Activated gamma-delta T cell treated with anti-CD3 and anti-CD28 coated beads, Interleukin-2, amount 50 U/mL, for 16 hours (primary cell): ENCODE results near the gene ATRN.

Source experiments
- DNase-seq: peaks from one replicate; pipeline ENCODE4 v3.0.0-alpha.2; 2020; ENCODE audit warnings: low read depth

The ATRN gene

DNA sequence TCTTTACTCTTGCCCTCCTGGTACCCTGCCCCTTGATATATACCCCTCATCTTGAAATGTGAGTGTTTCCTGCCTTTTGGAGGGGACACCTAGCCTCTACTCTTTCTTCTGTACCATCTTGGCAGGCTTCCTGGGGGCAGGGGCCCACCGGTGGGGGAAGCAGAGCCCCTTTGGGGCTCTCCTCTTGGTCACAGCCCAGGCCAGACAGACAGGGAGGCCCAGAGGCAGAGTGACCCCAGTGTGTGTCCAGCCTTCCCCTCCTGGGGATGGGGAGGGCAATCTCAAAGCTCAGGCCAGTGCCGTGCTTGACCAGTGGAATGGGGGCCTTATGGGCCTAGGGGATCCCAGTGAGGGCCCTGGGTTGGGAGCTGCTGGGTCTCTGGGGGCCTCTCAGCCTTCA is 207.4 kb downstream of the ATRN start:
- no peak for DNase-seq

DNA sequence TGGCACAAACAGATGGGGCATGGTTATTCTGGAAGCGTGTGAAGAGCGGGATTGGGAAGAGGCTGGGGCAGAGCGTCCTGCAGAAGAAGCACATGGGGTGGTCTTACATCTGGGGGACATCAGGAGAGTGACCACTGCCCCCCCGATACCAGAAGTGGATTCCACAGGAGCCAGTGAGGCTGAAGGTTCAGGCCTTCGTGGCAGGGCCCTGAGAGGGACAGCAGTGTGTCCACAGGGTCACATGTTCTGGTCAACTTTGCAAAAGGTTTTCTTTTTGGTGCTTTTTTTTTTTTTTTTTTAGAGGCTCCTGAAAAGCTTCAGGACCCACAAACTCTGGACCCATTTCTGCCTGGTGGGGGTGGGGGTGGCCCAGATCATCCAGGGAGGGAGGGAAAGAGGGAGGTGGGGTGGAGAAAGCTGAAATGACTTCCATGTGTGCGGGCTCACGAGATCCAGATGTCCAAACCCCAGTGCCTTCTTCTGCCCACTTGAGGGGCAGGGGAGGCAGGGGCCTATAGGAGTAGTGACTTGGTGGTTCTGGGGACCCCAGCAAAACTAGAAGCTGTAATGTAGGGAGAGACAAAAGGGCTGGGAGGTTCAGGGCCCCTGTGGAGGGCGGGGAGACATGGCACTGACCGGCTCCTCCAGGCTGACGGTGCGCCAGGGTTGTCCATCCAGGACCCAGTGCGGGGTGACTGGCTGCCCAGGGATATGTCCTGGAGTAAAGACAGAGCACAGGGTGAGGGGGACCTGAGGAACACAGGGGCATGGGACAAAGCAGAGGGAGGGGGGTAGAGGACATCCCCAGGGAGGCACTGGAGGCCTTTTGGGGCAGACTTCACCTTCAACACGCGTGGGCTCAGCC is 208.3 kb downstream of the ATRN start:
- DNase-seq, result no peak

DNA sequence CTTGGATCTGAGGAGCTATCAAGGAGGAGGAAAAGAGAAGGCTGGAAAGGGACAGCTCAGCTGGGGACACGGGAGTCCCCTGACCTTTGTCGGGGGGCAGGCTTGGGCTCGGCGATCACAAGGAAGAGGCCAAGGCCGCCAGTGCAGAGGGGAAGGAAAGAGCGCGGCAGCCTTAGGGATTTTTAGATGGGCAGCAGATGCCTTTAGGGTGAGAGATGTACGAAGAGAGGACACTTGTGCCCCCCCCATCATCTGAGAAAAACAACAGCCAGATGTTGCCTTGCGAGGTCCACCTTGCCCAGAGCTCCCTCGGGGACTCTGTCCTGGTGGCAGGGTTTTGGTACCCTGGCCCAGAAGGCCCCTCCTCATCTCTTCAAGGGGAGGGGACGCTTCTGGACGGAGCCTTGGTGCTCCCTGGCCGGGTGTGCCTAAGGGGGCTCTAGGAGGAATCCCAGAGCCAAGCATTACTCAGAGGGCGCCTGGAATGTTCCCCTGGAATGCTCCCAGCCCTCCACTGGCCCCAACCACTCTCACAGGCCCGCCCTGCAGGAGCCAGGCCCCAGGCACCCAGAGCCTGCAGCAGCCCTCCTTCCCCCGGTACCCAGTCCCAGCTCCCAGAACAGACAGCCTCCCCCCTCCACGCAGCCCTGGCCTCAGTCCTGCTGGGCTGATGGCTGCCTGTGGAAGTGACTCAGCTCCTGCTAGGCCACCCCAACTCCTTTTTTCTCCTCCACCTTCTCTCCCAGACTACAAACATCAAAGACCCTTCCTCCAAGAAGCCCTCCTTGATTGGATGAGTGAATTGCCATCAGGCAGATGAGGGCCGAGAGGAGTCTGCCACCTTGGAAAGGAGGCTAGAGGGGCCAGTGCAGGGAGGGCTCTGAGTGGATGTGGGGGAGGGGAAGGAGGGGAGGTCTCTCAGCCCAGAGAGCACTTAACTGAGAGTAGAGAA is 209.2 kb downstream of the ATRN start:
- DNase-seq, result no peak

DNA sequence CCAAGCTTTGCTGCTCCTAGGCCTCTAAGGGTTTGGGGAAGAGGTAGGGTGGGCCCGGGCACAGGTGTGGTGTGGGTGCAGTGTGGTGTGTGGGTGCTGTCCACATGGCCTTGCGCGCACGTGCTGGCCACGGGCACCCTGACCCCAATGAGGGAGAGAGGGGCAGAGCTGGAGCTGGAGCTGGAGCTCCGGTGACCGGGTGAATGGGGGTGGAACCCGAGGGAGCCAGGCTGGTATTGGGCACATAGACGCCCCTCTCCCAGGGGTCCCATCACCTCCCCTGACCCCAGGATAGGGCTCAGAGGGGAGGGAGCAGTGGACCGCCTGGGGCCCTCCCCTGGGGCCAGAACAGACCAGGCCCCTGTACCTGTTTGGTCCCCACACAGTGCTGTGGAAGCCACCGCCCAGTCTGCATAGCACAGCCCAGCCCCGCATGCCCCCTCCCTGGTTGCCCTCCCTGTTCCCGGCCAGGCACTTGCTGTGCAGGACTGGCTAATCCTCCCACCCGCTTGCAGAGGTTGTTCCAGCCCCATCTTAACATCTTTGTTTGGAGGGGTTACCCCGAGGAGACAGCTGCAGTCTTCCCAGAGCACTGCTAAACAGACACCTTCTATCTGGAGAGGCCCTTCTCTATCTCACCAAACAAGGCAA is 210.0 kb downstream of the ATRN start:
- DNase-seq, result no peak

DNA sequence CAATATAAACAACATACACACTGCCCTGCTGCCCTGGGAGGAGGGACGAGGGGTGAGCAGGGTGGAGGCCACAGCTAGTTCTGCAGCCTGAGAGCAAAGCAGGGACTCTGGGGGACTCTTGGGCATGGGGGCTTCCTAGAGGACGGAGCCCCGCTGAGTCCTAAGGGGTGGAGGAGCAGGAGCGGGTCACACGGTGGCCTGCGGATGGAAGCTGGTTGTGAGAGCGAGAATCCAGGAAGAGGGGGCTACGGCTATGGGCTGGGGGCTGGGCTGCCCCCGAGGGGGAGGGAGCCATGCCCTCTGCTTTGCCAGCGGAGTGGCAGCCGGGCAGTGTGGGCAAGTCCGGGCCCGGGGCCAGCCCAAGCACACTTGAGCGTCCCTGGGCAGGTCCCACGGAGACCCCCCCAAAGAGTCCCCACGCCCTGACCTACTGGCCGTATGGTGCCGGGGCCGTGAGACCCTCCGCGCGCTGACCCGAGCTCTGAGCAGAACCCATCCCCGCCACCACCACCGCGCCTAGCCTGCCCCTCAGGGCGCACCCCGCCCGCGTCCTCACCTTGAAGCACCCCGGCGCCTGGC is 210.6 kb downstream of the ATRN start:
- no peak for DNase-seq

DNA sequence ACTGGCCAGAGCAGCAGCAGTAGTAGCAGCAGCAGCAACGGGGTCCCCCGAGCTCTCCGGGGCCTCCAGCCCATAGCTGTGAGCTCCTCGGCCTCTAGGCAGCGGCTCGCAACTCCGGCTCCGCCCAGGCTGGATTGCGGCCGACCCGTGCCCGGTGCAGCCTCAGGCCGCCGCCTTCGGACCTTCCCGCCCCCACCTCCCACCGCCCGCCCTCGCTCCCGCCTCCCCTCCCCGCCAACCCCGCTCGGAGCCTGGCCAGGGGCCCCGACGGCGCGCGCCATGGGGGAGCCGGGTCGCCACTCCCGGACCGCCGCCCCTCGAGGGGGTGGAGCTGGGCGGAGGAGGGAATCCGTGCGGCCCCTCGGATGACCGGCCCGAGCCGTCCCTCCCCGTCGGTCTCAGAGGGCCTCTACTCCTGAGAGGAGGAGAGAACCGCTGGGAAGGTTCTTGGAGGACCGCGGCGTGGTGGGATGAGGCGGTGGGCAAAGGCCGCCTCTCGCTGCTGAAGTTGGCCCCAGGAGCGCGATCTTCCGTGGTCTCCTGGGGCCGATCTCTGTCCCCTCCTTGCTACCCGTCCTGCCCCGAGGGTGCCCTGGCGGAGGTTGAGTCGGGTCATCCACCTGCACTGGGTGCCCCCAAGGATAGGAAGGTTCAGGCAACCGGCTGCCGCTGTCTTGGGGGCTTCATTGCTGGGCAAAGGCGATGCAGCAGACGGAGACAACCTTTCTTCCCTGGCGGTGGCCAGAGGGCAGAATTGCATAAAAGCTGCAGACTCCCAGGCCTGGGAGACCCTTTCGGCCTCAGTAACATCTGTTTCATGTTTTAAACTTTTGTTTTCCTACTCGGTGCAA is 211.3 kb downstream of the ATRN start, which contains the start of gene ADAM33:
ADAM33 (minus strand) TSS at position 80 of the 851 bp plus-strand sequence; CDS start at position 74, 6 bp downstream.
- DNase-seq, result no peak

DNA sequence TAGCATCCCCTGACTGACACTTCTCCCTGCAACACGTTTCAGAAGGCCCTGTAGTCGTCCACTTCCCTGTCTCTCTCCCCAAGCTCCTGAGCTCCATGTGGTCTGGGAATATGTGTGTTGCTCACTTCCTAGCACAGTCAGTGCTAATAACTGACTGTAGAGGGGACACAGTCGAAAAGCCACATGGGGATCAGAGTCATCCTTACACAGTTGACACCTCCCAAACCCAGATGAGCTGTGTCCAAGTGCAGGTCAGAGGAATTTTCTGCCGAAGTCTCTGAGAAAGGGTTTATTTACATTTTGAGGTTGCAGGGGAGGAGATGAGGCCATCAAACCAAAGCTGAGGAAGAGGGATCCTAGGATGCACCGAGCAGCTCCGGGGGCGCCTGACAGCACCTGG is 214.5 kb downstream of the ATRN start:
- DNase-seq, result no peak

DNA sequence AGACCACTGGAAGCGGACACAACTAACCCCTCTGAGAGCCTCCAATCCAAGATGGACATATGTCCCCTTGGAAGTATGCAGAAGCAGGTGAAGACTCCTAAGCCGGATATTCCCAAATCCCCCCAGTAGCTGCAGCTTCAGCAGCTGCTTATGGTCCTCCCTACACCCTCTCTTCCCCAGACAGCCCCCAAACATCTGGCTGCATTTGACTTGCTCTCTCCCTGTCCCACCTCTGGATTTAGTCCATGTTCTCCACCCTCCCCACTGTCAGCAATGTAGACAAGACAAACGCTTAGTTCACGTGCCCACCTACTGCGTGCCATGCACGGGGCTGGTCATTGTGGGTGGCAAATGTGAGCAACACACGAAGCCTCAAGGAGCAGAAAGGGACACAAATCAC is 215.6 kb downstream of the ATRN start:
- no peak for DNase-seq

DNA sequence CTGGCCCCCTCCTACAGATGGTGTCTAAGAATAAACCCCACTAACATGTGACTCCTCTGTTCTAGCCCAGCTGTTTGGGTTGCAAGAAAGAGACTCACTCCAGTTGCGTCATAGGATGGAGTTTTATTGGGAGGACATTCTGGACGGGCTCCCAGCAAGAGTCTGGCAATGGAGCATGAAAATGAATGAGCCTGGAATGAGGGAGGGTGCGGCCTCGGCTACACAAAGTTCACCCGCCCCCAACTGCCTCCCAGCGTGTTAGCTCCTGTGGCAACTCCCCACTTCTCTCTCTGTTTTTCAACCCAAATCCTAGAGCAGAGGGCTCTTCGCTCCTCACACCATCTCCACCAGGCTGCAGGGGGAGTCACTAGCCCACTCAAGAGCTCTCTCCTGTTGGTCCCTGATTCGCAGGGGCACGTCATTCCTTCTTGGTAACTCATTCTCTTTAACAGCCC is 216.1 kb downstream of the ATRN start:
- DNase-seq, result no peak

DNA sequence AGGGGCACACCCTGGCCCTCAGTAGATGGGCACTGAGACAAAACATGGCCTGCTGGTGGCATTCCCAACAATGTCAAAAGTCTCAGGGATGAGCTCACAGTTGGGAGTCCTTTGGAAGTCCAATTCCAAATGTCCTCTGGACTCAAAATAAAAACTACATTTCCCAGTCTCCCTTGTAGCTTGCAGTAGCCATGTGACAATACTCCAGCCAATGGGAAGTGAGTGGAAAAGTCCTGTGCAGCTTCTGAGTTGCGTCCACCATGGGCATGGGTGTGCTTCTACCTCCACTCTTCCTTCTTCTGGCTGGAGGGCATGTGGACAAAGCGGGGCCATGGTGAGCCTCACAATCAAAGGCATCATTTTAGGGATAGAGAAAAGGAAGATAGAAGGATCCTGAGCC is 216.8 kb downstream of the ATRN start:
- DNase-seq, result no peak

DNA sequence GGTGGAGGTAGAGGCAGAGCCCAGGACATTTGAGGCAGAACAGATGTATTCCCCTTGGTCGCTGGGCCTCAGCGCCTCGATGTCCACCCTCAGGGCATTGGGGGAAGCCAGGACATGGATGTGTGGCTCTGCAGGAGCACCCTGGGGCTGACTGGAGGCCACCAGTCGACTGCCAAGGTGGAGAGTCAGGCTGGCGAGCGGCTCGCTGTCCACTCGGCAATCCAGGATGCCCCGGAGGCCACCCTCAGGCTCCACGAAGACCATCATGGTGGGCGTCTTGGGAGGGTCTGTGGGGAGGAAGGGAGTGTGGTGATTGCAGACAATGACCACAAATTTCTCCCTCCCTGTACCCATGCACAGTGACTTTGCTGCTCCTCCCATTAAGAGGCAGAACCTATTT is 219.2 kb downstream of the ATRN start:
- DNase-seq, result no peak

DNA sequence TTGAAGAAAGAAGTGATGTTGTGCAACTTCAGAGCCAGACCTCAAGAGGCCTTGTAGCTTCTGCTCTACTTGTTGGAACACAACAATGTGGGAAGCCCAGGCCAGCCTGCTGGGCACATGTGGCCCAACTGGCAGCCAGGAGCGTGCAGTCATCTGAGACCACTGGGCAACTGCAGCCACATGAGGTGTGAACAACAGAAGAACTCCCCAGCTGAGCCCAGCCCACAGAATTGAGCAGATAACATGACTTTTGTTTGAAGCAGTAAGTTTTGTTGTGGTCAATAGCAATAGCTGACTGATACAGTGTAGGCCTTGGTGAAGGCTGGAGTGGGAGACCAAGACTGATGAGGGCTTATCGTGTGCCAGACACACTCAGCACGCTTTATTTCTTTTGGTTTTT is 219.6 kb downstream of the ATRN start:
- no peak for DNase-seq

DNA sequence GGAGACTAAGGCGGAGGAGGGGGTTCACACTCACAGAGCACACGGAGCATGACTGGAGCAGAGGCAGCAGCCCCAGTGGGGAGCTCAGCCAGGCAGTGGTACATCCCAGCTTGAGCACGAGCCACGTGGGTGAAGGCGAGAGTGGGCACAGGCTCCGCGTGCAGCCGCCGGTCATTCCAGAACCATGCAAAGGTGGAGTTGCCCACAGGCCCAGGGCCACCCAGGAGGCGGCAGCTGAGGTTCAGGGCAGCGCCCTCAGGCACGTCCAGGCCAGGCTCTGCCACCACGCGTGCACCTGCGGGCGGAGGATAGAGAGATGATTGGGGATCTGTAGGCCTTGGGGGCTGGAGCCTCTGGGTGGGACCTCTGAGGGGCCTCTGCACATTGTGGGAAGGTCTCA is 220.5 kb downstream of the ATRN start:
- DNase-seq, result no peak

DNA sequence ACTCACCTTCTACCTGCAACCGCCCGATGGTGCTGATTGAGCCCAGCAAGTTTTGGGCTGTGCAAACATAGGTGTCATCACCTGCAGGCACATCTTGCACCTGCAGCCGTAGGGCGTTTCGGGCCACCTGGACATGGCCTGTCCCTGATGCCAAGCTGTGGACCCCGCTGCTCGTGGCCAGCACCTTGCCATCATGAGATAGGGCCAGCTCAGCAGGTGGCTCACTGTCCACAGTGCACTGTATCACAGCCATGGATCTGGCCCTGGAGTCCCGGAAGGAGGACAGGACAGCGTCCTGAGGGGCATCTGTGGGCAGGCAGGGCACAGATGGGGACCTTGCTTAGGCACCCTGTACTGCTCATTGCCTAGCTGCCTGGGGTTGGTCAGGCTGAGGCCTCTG is 221.1 kb downstream of the ATRN start:
- DNase-seq, result no peak

DNA sequence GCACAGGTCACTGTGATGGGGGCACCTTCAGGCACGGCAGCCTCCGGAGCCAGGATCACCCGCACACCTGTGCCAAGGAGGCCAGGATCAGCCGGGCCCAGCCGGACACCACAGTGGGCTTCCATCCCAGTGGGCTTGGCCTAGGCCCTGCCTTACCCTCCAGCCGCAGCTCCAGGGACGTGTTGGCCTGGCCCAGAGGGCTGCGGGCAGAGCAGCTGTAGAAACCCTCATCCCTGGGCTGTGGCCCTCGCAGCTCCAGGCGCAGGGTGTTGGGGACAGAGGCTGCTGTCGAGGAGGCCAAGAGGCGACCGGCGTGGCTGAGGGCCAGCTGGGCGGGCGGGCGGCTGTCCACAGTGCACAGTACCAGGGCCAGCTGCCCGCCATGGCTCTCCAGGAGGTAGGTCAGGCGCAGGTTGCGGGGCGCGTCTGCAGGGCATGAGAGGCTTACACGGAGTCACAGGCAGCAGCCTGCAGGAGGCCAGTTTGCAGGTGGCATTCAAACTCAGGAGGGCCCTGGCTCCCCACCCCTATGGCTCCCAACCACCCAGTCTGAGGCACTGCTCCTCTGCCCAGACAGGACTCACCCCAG is 222.0 kb downstream of the ATRN start:
- DNase-seq, result no peak

DNA sequence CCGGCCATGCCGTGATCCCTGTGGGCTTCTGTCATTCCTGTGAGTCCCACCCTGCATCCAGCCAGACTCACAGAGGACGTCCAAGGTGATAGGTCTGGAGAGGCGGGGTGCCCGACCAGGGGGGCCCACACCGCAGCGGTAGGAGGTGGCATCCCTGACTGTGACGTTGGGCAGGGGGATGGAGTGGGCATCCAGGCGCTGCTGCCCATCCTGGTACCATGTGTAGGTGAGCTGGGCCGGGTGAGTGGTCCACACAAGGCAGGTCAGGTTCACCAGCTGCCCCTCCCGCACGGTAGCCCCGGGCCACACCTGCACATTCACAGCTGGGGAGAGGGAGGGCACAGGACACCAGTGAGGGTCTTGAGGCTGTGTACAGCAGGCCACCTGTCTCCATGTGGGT is 222.6 kb downstream of the ATRN start:
- no peak for DNase-seq

DNA sequence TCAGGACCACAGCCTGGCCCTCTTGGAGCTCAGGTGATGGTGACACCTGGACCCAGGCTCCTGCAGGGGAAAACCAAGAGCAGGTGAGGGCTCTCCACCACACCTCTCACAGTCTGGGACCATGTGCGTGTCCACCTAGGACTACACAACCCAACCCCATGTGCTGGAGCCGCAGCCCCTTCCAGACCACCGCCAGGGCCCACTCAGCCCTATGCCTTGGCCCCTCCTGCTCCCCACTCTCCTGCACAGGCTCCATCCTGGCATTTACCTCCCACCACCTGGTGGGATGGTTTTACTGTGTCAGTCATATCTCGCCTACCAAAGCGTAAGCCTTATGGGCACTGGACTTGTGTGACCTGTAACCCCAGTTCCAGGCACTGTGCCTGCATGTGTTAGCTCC is 224.0 kb downstream of the ATRN start:
- DNase-seq, result no peak

DNA sequence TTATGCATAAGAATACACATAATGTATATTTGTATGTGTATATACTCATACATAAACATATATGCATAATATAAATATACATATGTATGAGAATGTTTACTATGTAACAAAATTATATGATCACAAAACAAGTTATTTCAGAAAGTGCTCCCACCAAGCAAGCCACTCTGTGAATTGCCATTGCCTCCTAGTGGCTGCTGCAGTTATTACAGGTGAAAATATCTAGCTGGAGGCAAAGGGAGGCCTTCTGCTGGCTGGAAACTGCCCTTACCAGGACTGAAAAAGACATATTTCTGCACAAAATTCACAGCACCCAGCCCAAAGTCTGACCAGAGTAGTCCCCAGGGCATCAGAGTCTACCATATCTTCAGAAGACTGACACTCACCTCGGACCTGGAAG is 225.4 kb downstream of the ATRN start:
- no peak for DNase-seq

DNA sequence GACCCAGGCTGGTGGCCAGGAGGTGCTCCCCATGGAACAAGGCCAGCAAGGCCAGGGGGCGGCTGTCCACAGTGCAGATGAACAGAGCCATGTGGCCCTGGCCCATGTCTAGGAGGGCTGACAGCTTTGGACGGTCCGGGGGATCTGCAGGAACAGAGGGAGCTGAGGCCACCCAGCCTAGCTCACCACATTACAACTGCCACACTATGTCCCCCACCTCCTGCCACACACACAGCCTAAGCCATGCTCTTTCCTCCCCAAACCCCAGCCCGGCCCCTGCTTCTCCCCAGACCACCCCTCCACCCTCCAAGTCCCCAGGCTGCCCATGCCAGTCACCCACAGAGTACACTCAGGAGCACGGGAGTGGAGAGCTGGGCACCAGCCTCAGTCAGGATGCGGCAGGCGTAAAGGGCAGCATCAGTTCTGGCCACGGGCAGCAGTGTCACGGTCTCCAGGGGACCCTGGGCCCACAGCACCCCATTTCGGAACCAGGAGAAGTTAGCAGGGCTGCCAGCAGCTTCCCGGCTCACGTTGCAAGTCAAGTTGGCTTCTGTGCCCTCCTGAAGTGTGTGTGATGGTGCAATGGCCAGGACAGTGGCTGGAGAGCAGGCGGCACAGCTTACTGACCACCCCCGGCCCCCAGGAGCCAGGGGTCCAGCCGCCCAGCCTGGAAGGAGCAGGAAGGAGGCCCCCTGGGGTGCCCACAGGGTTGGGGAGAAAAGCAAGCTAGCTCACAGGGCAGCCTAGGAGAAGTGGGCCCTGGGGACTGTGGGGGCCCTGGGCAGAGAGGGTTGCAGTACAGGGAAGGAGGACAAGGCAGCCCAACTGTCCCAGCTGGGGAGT is 226.1 kb downstream of the ATRN start:
- DNase-seq, result no peak
